PFSK-1 (cell line): Measurements from ENCODE around the gene RASGRP4.

Experiments
- SIN3A ChIP-seq: IDR thresholded peaks from 2 replicates; pipeline ENCODE4 v1.6.1; 2012; ENCODE audit warnings: mild to moderate bottlenecking, low read length, moderate library complexity, borderline replicate concordance; ENCODE audit not compliant: insufficient read depth
- TAF1 ChIP-seq: IDR thresholded peaks from 2 replicates; pipeline ENCODE4 v1.6.1; 2012; ENCODE audit warnings: low read length, control low read depth, borderline replicate concordance; ENCODE audit not compliant: insufficient read depth

- no peak for TF ChIP-seq SIN3A
- no peak for TF ChIP-seq TAF1
Observed at GRCh38 chr19:38369584-38369983, 56.4 kb downstream of the RASGRP4 start.
